ENCODE measurements around the gene DNASE2.
"Not testable (repeated sequence)": the region's sequence is repeated elsewhere in the genome, so short reads cannot be mapped to it uniquely, and the experiment has no call there.

The DNASE2 gene

DNA sequence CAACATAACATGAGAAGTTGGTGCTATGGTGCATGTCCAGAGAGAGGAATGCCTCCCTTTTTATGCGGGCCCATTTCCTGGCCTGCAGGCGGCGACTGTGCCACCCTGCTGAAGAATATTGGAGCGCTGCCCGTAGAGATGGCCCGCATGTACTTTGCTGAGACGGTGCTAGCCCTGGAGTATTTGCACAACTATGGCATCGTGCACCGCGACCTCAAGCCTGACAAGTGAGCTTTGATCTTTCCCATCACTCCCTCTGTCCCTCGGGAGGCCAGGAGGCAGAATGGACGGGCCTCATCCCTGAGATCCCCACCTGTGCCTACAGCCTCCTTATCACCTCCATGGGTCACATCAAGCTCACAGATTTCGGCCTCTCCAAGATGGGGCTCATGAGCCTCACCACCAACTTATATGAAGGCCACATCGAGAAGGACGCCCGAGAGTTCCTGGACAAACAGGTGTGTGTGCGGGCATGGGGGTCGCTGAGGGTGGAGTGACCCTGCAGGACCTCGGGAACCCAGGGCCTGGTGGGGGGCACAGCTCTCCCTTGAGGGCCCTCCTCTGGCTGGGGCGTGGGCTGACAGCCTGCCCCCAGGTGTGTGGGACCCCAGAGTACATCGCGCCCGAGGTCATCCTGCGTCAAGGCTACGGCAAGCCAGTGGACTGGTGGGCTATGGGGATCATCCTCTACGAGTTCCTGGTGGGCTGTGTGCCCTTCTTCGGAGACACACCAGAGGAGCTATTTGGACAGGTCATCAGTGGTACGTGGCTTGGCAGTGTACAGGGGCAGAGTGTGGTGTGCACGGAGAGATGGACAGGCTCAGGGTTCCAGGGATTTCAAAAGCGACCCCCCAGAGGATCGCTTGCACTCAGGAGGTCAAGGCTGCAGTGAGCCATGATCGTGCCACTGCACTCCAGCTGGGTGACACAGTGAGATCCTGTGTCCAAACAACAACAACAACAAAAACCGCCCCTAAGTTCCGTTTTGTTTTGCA lies 16.2 kb downstream of the DNASE2 start:
- no peak for DNase-seq (ENCODE audit: insufficient read length, low spot score)
- no peak for TF ChIP-seq POLR2A (IDR thresholded peaks at IDR 0.05; ENCODE audit: low read depth, low read length)
- FAIRE-seq: no peak

- no peak for TF ChIP-seq POLR2A (IDR thresholded peaks at IDR 0.05; ENCODE audit: low read depth, low read length)
- DNase-seq (ENCODE audit: insufficient read length, low spot score) (no peak), FAIRE-seq (no peak)
Measured at GRCh38 chr19:12864143-12864542, 17.1 kb downstream of the DNASE2 start.

DNA sequence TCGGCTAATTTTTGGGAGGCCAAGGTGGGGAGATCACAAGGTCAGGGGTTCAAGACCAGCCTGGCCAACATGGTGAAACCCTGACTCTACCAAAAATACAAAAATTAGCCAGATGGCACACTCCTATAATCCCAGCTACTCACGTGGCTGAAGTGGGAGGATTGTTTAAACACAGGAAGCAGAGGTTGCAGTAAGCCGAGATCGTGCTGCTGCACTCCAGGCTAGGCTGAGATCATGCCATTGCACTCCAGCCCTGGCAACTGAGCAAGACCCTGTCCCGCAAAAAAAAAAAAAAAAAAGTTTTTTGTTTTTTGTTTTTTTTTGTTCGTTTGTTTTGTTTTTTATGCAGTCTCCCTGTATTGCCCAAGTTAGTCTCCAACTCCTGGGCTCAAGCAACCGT lies 21.7 kb downstream of the DNASE2 start:
- FAIRE-seq (no peak), DNase-seq (ENCODE audit: insufficient read length, low spot score) (no peak)
- TF ChIP-seq POLR2A (IDR thresholded peaks at IDR 0.05; ENCODE audit: low read depth, low read length): no peak

- FAIRE-seq (no peak), DNase-seq (ENCODE audit: insufficient read length, low spot score) (no peak)
- no peak for TF ChIP-seq POLR2A (IDR thresholded peaks at IDR 0.05; ENCODE audit: low read depth, low read length)
Measured at GRCh38 chr19:12858041-12858928, 23.0 kb downstream of the DNASE2 start.

DNA sequence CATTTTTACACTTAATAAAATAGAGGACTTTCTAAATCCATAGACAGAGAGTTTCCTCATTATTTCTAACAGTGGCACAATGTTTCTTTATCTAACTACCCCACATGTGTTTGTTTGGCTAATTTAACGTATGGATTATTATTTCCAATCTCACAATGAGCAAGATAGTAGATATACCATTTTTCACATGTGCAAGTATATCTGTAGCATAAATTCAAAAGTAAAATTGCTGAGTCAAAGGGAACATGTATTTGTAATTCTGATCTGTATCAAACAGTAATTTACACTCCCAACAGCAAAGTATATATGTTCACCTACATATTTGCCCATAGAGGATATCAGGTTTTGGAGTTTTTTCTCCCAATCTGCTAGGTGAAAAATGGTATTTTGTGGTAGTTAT lies 24.6 kb downstream of the DNASE2 start:
- no peak for DNase-seq (ENCODE audit: insufficient read length, low spot score)
- TF ChIP-seq POLR2A (IDR thresholded peaks at IDR 0.05; ENCODE audit: low read depth, low read length): no peak
- no peak for FAIRE-seq

DNA sequence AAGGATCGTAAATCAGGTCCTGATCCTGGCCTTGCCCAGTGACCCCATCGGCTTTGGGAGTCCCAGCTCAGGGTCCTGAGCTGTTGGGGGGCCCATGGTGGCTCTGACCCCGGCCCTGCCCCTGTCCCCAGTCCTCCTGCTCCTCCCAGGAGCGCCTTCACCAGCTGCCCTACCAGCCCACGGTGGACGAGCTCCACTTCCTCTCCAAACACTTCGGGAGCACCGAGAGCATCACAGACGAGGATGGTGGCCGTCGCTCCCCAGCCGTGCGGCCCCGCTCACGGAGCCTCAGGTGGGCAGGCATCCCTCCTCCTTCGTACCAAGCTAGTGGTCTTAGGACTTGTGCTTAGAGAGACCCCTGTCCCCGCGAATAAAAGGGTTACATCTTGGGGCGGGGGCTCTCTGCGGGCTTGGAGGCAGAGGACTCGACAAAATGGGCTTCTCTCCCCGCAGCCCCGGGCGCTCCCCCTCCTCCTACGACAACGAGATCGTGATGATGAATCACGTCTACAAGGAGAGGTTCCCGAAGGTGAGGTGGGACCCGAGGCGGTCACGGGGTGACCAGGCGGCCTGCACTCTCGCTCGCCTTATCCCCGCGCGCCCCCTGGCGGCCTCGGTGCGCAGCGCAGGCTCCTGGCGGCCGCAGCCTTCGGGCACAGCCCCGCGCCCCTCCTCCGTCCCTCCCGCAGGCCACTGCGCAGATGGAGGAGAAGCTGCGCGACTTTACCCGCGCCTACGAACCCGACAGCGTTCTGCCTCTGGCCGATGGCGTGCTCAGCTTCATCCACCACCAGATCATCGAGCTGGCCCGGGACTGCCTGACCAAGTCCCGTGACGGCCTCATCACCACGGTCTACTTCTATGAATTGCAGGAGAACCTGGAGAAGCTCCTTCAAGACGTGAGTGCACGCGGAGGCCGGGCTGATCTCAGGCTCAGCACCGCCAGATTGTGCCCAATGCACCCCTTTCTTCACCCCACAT lies 33.8 kb downstream of the DNASE2 start:
- peak; percentile 91 for DNase-seq (ENCODE audit: insufficient read length, low spot score)
- no peak for FAIRE-seq

GRCh38 chr19:12846613-12847012 lies 34.6 kb downstream of the DNASE2 start:
- FAIRE-seq; DNase-seq (ENCODE audit: insufficient read length, low spot score): not testable (repeated sequence)

More for the DNA sequence above, 33.8 kb downstream of the DNASE2 start:
- TF ChIP-seq POLR2A (IDR thresholded peaks at IDR 0.05; ENCODE audit: low read depth, low read length): no peak

DNA sequence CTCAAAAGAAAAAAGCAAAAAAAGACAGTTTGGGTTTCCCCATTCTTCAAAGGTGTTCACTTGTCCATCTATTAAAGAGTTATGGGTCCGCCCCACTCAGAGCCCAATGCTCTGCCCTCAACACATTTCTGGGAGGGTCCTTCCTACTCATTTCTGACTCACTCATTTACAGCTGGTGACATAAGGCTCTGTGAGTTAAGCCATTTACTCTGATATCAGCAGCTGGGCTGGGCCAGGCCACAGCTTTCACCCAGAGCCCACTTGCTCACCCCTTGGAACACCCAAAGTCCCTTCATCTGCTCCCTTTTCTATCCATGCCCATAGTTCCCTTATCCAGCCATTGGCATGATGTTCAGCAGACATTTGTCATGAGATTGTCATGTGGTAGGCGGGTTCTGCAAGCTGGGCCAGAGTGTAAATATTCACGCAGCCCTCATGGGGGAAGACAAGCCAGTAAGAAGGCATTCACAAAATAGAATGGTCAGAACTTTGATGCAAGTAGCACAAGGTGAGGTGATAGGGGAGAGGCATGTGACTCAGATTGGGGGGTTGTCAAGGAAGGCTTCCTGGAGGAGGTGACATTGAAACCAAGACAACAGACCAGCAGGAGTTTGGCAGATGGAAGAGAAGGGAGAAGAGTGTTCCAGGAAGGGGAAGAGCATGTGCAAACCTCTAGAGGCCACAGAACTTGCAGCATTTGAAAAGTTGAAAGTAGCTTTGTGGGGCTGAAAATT lies 37.1 kb downstream of the DNASE2 start:
- TF ChIP-seq POLR2A (IDR thresholded peaks at IDR 0.05; ENCODE audit: low read depth, low read length): no peak
- FAIRE-seq (no peak), DNase-seq (ENCODE audit: insufficient read length, low spot score) (no peak)

DNA sequence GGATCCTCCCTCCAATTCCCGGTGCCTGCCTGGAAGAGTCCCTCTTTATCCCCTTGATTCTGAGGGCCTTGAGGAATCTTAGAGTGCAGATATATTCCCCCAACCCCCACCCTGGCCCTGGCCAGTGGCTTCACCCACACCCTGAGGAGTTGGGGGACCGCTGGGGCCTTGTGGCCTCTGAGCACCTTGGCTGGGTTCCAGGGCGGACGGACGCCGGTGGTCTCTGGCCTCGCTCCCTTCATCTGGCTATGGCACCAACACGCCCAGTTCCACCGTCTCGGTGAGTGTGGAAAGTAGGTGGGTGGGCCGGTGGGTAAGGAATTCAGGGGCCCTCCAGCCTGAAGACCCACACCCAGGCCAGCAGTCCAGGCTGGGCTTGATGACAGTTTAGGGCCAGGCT lies 37.9 kb downstream of the DNASE2 start:
- TF ChIP-seq POLR2A (IDR thresholded peaks at IDR 0.05; ENCODE audit: low read depth, low read length): no peak
- no peak for FAIRE-seq
- no peak for DNase-seq (ENCODE audit: insufficient read length, low spot score)

DNA sequence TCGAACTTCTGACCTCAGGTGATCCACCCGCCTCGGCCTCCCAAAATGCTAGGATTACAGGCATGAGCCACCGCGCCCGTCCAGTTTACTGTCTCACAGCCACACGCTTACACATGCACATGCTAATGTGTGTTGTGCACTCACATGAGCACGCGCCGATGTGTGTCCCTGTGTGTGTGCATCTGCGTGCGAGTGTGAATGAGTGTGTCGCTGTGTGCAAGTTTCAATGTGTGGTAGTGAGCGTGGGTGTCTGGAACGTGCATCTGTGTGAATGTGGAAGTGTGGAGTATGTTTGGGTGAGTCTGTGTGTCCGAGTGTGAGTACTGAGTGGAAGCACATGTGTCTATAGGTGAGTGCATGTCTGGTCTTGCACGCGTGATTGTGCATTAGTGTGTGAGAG lies 38.7 kb downstream of the DNASE2 start:
- TF ChIP-seq POLR2A (IDR thresholded peaks at IDR 0.05; ENCODE audit: low read depth, low read length): no peak
- no peak for FAIRE-seq
- DNase-seq (ENCODE audit: insufficient read length, low spot score): no peak

DNA sequence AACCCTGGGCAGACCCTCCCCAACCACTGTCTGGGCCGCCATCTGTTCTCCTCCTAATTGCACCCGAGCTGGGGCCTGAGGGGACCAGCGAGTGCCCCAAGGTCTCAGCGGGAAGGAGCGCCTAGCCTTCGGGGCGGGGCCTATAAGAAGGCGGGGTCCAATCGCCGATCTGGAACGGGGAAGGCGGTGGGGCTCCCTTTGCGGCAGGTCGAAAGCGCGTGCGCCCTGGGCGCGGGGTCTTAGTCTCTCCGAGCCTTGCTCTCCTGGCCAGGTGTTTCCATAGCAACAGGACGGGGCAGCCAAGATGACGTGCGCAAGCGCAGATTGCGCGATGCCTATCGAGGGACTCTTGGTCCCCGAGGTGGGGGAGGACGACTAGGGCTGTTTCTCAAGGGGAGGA lies 40.2 kb downstream of the DNASE2 start:
- FAIRE-seq (no peak), DNase-seq (ENCODE audit: insufficient read length, low spot score) (no peak)
- no peak for TF ChIP-seq POLR2A (IDR thresholded peaks at IDR 0.05; ENCODE audit: low read depth, low read length)
